SH-SY5Y (cell line): ENCODE data around the gene XPC.

Experiments
- GATA2 ChIP-seq: IDR thresholded peaks from 2 replicates; pipeline ENCODE4 v1.6.1; 2011; ENCODE audit warnings: mild to moderate bottlenecking, low read depth, low read length
- GATA3 ChIP-seq: IDR thresholded peaks from 2 replicates; pipeline ENCODE4 v1.6.1; 2011; ENCODE audit warnings: low read depth, mild to moderate bottlenecking, low read length, moderate library complexity

DNA sequence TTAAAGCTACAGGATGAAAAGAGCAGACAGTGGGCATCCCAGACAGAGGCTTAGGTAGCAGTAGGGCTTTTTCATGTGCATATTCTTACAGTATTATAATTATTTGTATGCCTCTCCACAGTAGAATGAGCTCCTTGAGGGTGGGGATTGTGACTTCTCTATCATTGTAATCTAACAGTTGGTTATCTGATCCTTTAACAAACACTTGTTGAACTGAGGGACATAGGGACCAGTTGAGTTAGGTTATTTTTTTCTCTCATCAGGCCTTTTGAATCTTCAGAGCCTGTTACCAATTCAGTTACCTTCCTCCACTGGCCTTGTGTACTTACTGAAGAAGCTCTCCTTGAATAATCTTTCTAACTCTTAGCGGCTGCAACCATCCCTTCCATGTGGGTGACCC lies 1.4 kb upstream of the XPC start:
- TF ChIP-seq GATA2, result no peak
- TF ChIP-seq GATA3, result no peak
